Effector memory CD4-positive, alpha-beta T cell (primary cell): ENCODE measurements around the gene ITGA1.
"Not testable (repeated sequence)": the region's sequence is repeated elsewhere in the genome, so short reads cannot be mapped to it uniquely, and the experiment has no call there.

Experiments used
- DNase-seq, 3 donors: peaks; one replicate each; pipeline ENCODE4 v3.0.0-alpha.2; 2020
- H3K27ac ChIP-seq: 2 replicates; pipeline ENCODE4 v1.7.0; 2013; ENCODE audit warnings: mild to moderate bottlenecking, low read length, moderate library complexity; ENCODE audit not compliant: insufficient read depth, poor library complexity, severe bottlenecking
- H3K27me3 ChIP-seq: replicated peaks from 2 replicates; pipeline ENCODE4 v1.7.0; 2013; ENCODE audit warnings: mild to moderate bottlenecking, low read length; ENCODE audit not compliant: insufficient read depth, control insufficient read depth, poor library complexity, severe bottlenecking
- H3K36me3 ChIP-seq: 2 replicates; pipeline ENCODE4 v1.7.0; 2013; ENCODE audit warnings: mild to moderate bottlenecking, low read length, moderate library complexity; ENCODE audit not compliant: control insufficient read depth, insufficient read depth
- H3K4me1 ChIP-seq: 2 replicates; pipeline ENCODE4 v1.7.0; 2013; ENCODE audit warnings: low read length, mild to moderate bottlenecking; ENCODE audit not compliant: control insufficient read depth, insufficient read depth, poor library complexity, severe bottlenecking
- H3K4me3 ChIP-seq: 2 replicates; pipeline ENCODE4 v1.7.0; 2013; ENCODE audit warnings: low read length, low read depth, mild to moderate bottlenecking; ENCODE audit not compliant: insufficient read depth, poor library complexity, severe bottlenecking
- H3K9me3 ChIP-seq: 2 replicates; pipeline ENCODE4 v1.7.0; 2013; ENCODE audit warnings: mild to moderate bottlenecking, low read length, moderate library complexity; ENCODE audit not compliant: control insufficient read depth

ITGA1 gene

GRCh38 chr5:52950686-52951085, 163.0 kb downstream of the ITGA1 start:
- DNase-seq, result no peak
- Histone ChIP-seq H3K27me3 (no peaks in the 10 kb centered on the region), H3K4me1 (no peaks in the 10 kb centered on the region), H3K27ac (no peak overlapping the region), H3K36me3 (no peaks in the 10 kb centered on the region), H3K4me3 (no peak overlapping the region), H3K9me3 (no peaks in the 10 kb centered on the region)

- Histone ChIP-seq H3K9me3 (no peaks in the 10 kb centered on the region), H3K4me3 (no peak overlapping the region), H3K4me1 (no peaks in the 10 kb centered on the region), H3K27ac (no peak overlapping the region), H3K27me3 (no peaks in the 10 kb centered on the region), H3K36me3 (no peaks in the 10 kb centered on the region)
- no peak for DNase-seq
Measured at GRCh38 chr5:52952483-52952882, 164.8 kb downstream of the ITGA1 start.

DNA sequence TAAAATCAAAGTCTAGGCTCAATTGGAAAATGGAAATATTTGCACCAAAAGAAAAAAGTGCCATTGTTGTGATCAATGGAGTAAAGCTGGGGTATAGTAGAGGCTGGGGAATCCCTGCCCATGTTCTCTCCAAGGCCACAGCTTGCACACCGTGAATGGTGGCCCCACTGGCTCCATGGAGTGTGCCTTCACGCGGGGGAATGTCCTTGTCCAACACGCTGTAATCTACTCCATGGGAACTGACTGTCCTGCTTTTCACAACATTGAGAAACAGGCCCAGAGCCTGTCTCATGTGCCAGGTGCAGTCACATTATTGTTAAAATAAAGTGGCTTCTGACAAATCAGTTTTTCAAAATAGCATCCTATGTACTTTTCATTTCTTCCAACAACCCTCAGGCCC, 168.3 kb downstream of the ITGA1 start:
- Histone ChIP-seq H3K36me3 (no peaks in the 10 kb centered on the region), H3K27me3 (no peaks in the 10 kb centered on the region), H3K4me3 (no peak overlapping the region), H3K9me3 (no peaks in the 10 kb centered on the region), H3K4me1 (no peaks in the 10 kb centered on the region), H3K27ac (no peak overlapping the region)
- DNase-seq, result no peak

GRCh38 chr5:52956915-52957747, 169.4 kb downstream of the ITGA1 start:
- no peak overlapping the region for H3K27ac ChIP-seq
- no peaks in the 10 kb centered on the region for H3K27me3 ChIP-seq
- H3K4me3 ChIP-seq, result no peak overlapping the region
- no peak for DNase-seq
- no peaks in the 10 kb centered on the region for H3K4me1 ChIP-seq
- no peaks in the 10 kb centered on the region for H3K36me3 ChIP-seq
- no peaks in the 10 kb centered on the region for H3K9me3 ChIP-seq

DNA sequence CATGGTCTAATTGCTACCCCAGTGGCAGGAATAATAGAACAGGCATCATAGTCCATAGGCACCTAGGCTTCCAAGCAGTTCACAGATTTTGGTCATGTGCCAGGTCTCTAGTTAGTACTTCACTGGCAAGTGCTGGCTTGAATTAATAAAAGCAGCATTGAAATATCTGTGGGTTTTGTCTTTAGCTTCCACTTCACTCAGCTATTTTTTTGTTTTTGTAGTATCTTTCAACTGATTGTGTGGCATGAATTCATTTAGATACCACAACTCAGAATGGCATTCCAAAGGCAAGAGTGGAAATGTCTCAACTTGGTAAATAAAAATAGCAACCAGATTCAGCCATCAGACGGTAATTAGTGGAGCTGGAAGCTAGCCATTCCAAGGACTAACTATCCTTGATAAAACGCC, 173.6 kb downstream of the ITGA1 start:
- no peak overlapping the region for H3K27ac ChIP-seq
- no peak overlapping the region for H3K4me3 ChIP-seq
- no peaks in the 10 kb centered on the region for H3K9me3 ChIP-seq
- DNase-seq, result no peak
- H3K27me3 ChIP-seq, result no peaks in the 10 kb centered on the region
- H3K36me3 ChIP-seq, result no peaks in the 10 kb centered on the region
- H3K4me1 ChIP-seq, result no peaks in the 10 kb centered on the region

DNA sequence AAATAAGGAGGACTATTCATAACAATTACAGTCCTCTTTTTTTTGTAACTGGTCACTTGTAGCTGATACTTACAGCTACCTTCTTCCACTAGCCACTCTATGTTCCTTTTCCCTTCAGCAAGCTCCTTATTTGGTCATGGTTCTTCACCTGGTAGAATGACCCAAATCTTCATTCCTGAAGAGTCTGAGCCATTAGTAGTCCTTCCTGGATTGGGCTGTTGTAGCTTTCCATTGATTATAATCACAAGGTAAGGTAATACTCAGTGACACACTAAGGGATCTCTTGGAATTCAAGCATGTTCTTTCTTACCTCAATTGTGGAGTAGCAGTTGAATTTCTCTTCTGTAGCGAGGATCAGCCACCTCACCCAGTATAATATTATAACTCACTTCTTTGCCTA, 175.9 kb downstream of the ITGA1 start:
- Histone ChIP-seq H3K4me1 (no peaks in the 10 kb centered on the region), H3K36me3 (no peaks in the 10 kb centered on the region), H3K4me3 (no peak overlapping the region), H3K27me3 (no peaks in the 10 kb centered on the region), H3K27ac (no peak overlapping the region), H3K9me3 (no peaks in the 10 kb centered on the region)
- no peak for DNase-seq

- DNase-seq, result no peak
- no peaks in the 10 kb centered on the region for H3K27me3 ChIP-seq
Measured at GRCh38 chr5:52964138-52964537, 176.4 kb downstream of the ITGA1 start.

DNA sequence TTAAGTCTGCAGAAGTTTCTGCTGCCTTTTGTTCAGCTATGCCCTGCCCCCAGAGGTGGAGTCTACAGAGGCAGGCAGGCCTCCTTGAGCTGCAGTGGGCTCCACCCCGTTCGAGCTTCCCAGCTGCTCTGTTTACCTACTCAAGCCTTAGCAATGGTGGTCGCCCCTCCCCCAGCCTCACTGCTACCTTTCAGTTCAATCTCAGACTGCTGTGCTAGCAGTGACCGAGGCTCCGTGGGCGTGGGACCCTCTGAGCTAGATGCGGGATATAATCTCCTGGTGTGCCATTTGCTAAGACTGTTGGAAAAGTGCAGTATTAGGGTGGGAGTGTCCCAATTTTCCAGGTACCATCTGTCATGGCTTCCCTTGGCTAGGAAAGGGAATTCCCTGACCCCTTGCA, 188.4 kb downstream of the ITGA1 start:
- DNase-seq, H3K27ac ChIP-seq, H3K27me3 ChIP-seq, H3K4me1 ChIP-seq, H3K4me3 ChIP-seq, H3K9me3 ChIP-seq, H3K36me3 ChIP-seq: not testable (repeated sequence)

More at GRCh38 chr5:52964138-52964537, 176.4 kb downstream of the ITGA1 start:
- H3K9me3 ChIP-seq, result no peaks in the 10 kb centered on the region
- no peak overlapping the region for H3K27ac ChIP-seq
- no peaks in the 10 kb centered on the region for H3K4me1 ChIP-seq
- no peaks in the 10 kb centered on the region for H3K36me3 ChIP-seq
- no peak overlapping the region for H3K4me3 ChIP-seq

DNA sequence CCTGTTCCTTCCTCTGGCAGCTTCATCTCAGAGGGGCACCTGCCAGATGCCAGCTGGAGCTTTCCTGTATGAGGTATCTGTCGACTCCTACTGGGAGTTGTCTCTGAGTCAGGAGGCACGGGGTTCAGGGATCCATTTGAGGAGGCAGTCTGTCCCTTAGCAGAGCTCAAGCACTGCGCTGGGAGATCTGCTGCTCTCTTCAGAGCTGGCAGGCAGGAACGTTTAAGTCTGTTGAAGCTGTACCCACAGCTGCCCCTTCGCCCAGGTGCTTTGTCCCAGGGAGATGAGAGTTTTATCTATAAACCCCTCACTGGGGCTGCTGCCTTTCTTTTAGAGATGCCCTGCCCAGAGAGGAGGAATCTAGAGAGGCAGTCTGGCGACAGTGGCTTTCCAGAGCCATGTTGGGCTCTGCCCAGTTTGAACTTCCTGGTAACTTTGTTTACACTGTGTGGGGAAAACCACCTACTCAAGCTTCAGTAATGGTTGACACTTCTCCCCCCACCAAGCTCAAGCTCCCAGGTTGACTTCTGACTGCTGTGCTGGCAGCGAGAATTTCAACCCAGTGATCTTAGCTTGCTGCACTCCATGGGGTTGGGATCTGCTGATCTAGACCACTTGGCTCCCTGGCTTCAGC, 189.7 kb downstream of the ITGA1 start:
- no peaks in the 10 kb centered on the region for H3K9me3 ChIP-seq
- H3K4me1 ChIP-seq, result no peaks in the 10 kb centered on the region
- no peak overlapping the region for H3K27ac ChIP-seq
- H3K27me3 ChIP-seq, result no peaks in the 10 kb centered on the region
- H3K36me3 ChIP-seq, result no peaks in the 10 kb centered on the region
- H3K4me3 ChIP-seq, result no peak overlapping the region
- DNase-seq, result no peak

DNA sequence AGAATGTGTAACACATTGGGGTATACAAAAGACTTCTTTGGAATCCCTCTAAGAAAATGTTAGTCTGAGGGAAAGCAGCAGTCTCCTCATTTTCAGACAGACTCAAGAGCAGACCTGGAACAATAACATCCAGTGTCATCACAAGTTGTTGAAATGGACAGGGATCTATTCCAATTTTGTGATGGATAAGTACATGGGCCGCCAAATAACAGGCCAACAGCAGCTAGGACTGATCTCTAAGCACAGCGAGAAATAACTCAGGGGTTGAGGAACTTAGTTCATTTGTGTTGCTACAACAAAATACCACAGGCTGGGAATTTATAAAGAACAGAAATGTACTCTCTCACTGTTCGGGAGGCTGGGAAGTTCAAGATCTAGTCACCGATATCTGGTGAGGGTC, 193.8 kb downstream of the ITGA1 start:
- Histone ChIP-seq H3K27me3 (no peaks in the 10 kb centered on the region), H3K9me3 (no peaks in the 10 kb centered on the region), H3K4me3 (no peak overlapping the region), H3K27ac (no peak overlapping the region), H3K36me3 (no peaks in the 10 kb centered on the region), H3K4me1 (no peaks in the 10 kb centered on the region)
- DNase-seq, result no peak
